HG03039 (cell line): ENCODE data around the gene RSL1D1.
"Not testable (repeated sequence)": the region's sequence is repeated elsewhere in the genome, so short reads cannot be mapped to it uniquely, and the experiment has no call there.

ENCODE experiments used
- ATAC-seq: cut with Tn5 transposase; IDR thresholded peaks from one replicate; pipeline ENCODE4 v1.9.1; 2021; ENCODE audit warnings: mild to moderate bottlenecking, moderate library complexity; ENCODE audit not compliant: unreplicated experiment

Gene RSL1D1

GRCh38 chr16:11799509-11800381, 51.6 kb downstream of the RSL1D1 start:
- ATAC-seq: no peak

- no peak for ATAC-seq
Measured at GRCh38 chr16:11799017-11799381, 52.3 kb downstream of the RSL1D1 start.

DNA sequence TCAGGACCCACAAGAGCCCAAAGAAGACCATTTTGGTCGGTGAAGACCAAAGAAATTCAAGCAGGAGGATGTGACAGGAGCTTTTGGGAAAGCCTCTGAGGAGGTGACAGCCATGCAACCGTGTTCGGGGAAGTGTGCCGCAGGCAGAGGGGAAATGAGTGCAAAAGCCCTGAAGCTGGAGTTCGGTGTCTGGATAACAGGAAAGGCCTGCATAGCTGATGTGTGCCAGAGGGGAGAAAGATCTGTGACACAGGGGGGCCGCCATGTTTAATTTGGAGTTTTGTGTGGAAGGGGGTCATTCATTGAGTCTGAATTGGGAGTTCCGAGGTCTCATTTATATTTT, 53.4 kb downstream of the RSL1D1 start:
- no peak for ATAC-seq

GRCh38 chr16:11797166-11797956, 54.0 kb downstream of the RSL1D1 start, which contains the start of gene ZC3H7A:
TSS of gene ZC3H7A (minus strand) at chr16:11797258. CDS start at chr16:11782354, 14,904 bp downstream.
- peak; percentile 88 for ATAC-seq

DNA sequence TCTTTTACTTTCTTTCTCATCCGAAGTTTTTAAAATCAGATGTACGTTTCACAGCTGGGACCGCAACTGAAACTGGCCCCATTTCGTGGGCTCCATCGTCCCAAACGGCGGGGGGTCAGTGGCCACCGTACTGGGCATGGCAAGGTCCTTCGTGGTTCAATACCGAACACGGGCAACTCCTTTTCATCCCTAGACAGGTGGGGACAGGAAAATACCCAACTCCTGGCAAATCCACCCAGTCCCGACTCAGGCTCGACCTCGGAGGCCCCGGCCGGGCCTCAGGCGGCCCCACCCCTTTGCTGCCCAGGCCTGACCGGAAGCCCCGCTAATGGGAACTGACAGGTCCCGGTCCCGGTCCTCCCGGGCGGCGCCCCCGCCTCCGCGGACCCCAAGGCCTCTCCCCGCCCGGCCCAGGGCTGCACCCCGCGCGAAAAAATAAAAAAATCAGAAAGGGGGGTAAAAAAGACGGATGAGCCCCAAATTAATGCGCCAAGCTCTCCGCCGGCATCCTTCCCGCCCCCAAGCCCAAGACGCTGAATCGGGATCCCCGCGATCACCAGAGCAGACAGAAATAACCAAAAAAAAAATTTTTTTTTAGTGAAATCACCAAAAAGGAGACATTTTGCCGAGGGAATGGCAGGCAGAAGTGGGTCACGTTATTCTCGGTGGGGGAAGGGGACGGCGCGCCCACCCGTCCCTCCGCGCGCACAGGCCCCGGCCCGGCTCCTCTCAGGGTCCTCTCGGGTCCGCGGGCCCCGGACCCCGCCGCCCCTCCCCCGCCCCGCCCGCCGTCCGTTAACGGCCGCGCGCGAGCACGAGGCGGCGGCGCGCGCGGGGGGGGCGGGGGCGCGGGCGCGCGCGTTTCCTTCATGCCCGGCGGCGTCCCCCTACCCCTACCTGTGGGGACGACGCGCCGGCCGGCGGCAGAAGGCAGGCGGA, 54.8 kb downstream of the RSL1D1 start:
- peak; percentile 11 for ATAC-seq

DNA sequence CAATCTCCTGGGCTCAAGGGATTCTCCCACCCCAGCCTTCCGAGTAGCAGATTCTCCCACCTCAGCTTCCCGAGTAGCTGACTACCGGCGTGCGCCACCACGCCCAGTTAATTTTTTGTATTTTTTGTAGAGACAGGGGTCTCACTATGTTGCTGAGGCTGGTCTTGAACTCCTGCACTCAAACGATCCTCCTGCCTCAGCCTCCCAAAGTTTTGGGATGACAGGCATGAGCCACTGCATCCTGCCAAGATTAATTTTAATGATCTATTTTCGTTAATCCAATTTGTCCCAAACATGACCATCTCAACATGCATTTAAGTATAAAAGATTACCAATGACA, 55.5 kb downstream of the RSL1D1 start:
- ATAC-seq: no peak

GRCh38 chr16:11794996-11795886, 56.1 kb downstream of the RSL1D1 start:
- no peak for ATAC-seq

- no peak for ATAC-seq
Measured at GRCh38 chr16:11794447-11794846, 56.9 kb downstream of the RSL1D1 start.

- no peak for ATAC-seq
Measured at GRCh38 chr16:11793840-11794239, 57.5 kb downstream of the RSL1D1 start.

DNA sequence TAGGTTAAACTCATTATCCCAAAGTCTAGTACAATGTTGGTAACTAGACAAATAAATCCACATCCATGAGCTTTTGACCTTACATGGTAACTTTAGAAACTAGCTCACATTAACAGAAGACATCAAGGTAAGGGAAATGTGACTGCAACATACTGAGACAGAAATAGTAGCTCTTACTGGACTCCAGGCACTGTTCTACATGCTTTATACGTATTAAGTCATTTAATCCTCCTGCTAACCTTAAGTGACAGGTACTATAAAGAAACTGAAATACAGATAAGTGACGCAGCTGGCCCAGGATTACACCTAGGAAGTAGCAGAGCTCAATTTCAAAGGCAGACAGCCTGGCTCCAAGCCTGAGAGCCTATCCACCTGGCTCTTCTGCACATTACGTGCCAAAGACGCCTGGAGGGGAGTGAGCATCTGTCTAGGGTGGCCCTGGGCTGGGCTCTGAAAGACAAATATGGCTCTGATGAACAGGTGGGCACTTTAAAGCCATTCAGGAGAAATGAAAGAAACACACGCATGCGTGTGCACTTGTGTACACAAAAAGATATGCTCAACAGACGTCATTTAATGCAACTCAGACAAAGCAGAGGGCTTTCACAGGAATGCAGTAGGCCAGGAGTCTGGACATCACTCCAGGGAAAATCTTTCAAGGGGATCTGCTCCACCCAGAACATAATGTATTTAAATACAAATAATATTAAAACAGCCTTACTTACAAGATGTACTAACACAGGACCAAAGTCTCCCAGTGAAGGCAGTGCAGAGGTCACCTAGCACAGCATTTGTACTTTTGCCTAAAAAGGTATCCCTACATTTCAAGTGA, 58.7 kb downstream of the RSL1D1 start:
- ATAC-seq: no peak

- no peak for ATAC-seq
Measured at GRCh38 chr16:11791144-11791828, 60.1 kb downstream of the RSL1D1 start.

GRCh38 chr16:11788914-11789313, 62.4 kb downstream of the RSL1D1 start:
- ATAC-seq: no peak

- ATAC-seq: not testable (repeated sequence)
Measured at GRCh38 chr16:11784980-11785599, 66.3 kb downstream of the RSL1D1 start.

DNA sequence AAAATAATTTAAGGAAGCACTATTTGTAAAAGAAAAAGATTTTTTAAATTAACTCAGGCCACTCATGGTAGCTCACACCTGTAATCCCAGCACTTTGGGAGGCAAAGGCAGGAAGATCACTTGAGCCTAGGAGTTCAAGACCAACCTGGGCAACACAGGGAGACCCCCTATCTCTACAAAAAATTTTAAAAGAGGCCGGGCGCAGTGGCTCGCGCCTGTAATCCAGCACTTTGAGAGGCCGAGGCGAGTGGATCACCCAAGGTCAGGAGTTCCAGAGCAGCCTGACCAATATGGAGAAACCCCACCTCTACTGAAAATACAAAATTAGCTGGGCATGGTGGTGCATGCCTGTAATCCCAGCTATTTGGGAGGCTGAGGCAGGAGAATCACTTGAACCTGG, 67.0 kb downstream of the RSL1D1 start:
- not testable (repeated sequence) for ATAC-seq

GRCh38 chr16:11784038-11784369, 67.3 kb downstream of the RSL1D1 start:
- ATAC-seq: no peak
